HepG2 (cell line): Measurements from ENCODE around the gene ITGA7. TPM values are rescaled to one million over a fixed set of nuclear protein-coding genes. Genes with fewer than 3 reads are reported as not detected.

Experiments used
- AKNA ChIP-seq: sonication (generic); formaldehyde crosslinking; IDR thresholded peaks from 2 replicates; pipeline ENCODE4 v1.4.0; 2020; ENCODE audit warnings: missing genetic modification reagents, borderline replicate concordance
- CEBPG ChIP-seq: IDR thresholded peaks from 2 replicates; pipeline ENCODE4 v1.6.1; 2016
- FOSL2 ChIP-seq: sonication (generic); formaldehyde crosslinking; IDR thresholded peaks from 2 replicates; pipeline ENCODE4 v1.4.0; 2020; ENCODE audit warnings: missing genetic modification reagents
- FOXJ3 ChIP-seq: sonication (generic); formaldehyde crosslinking; IDR thresholded peaks from 2 replicates; pipeline ENCODE4 v1.4.0; 2020; ENCODE audit warnings: missing genetic modification reagents, mild to moderate bottlenecking, borderline replicate concordance
- HBP1 ChIP-seq: IDR thresholded peaks from 2 replicates; pipeline ENCODE4 v1.6.1; 2016; ENCODE audit warnings: low read depth, control low read depth
- KAT2B ChIP-seq: fragments of 150-350 bp; IDR thresholded peaks from 2 replicates; pipeline ENCODE4 v1.6.1; 2014; ENCODE audit warnings: low read depth, low read length, borderline replicate concordance
- MAFF ChIP-seq: IDR thresholded peaks from 2 replicates; pipeline ENCODE4 v1.6.1; 2011; ENCODE audit warnings: low read depth, low read length, improper control_type of control experiment
- MED1 ChIP-seq: sonication (generic); formaldehyde crosslinking; IDR thresholded peaks from 2 replicates; pipeline ENCODE4 v1.4.0; 2020; ENCODE audit warnings: missing genetic modification reagents
- MEIS1 ChIP-seq: sonication (generic); formaldehyde crosslinking; IDR thresholded peaks from 2 replicates; pipeline ENCODE4 v1.9.0; 2021; ENCODE audit warnings: mild to moderate bottlenecking, missing genetic modification reagents, moderate library complexity, borderline replicate concordance
- NFE2L1 ChIP-seq: sonication (generic); formaldehyde crosslinking; IDR thresholded peaks from 2 replicates; pipeline ENCODE4 v1.4.0; 2020; ENCODE audit warnings: missing genetic modification reagents, mild to moderate bottlenecking, borderline replicate concordance
- TAF15 ChIP-seq: fragments of 200-400 bp; formaldehyde crosslinking; IDR thresholded peaks from one replicate; pipeline ENCODE4 v1.6.1; 2018; ENCODE audit warnings: mild to moderate bottlenecking, low read depth, low read length; ENCODE audit not compliant: poor library complexity, severe bottlenecking
- XBP1 ChIP-seq: sonication (generic); formaldehyde crosslinking; IDR thresholded peaks from 2 replicates; pipeline ENCODE4 v1.5.0; 2020; ENCODE audit warnings: missing genetic modification reagents
- ZNF101 ChIP-seq: sonication (generic); formaldehyde crosslinking; IDR thresholded peaks from 2 replicates; pipeline ENCODE4 v1.4.0; 2020; ENCODE audit warnings: mild to moderate bottlenecking, low read depth, missing genetic modification reagents, borderline replicate concordance
- ZNF230 ChIP-seq: sonication (generic); formaldehyde crosslinking; IDR thresholded peaks from 2 replicates; pipeline ENCODE4 v1.4.0; 2020; ENCODE audit warnings: mild to moderate bottlenecking, missing genetic modification reagents
- ZNF44 ChIP-seq: sonication (generic); formaldehyde crosslinking; IDR thresholded peaks from 2 replicates; pipeline ENCODE4 v1.5.1; 2020; ENCODE audit warnings: mild to moderate bottlenecking, missing genetic modification reagents
- ZNF484 ChIP-seq: sonication (generic); formaldehyde crosslinking; IDR thresholded peaks from 2 replicates; pipeline ENCODE4 v1.5.1; 2020; ENCODE audit warnings: mild to moderate bottlenecking, low read depth, missing genetic modification reagents, borderline replicate concordance
- ZNF556 ChIP-seq: sonication (generic); formaldehyde crosslinking; IDR thresholded peaks from 2 replicates; pipeline ENCODE4 v1.4.0; 2020; ENCODE audit warnings: mild to moderate bottlenecking, missing genetic modification reagents, borderline replicate concordance
- polyA plus RNA-seq, 8 experiments: library from polyadenylated mRNA; depleted of rRNA in 3 of 8; stranded (reverse) in 7 of 8; unstranded in 1 of 8; fragments of >200 nt; fragmentation: Illumina TruSeq in 4 of 8; extraction: Trizol in 4 of 8; gene quantifications; 2 replicates each; pipeline versions ENCODE4 v1.2.1 to v1.2.3, GENCODE V29; 2011 to 2016; ENCODE audit warnings: low read depth in 4 of 8, missing spikeins in 1 of 8, mixed read lengths in 1 of 8; ENCODE audit not compliant: insufficient read depth in 1 of 8
- total RNA-seq, 5 experiments: library from RNA; depleted of rRNA; stranded (reverse); fragments of >200 nt; fragmentation: Illumina TruSeq; extraction: Trizol; gene quantifications; 2 replicates each; pipeline ENCODE4 v1.2.3, GENCODE V29; 2016; ENCODE audit warnings: low read depth in 1 of 5
- TF ChIP-seq, protein P1 (sequence below): sonication (generic); formaldehyde crosslinking; IDR thresholded peaks from 2 replicates; pipeline ENCODE4 v1.5.0; 2020; ENCODE audit warnings: mild to moderate bottlenecking, low read depth, missing genetic modification reagents, borderline replicate concordance
- TF ChIP-seq, protein P2 (sequence below): sonication (generic); formaldehyde crosslinking; IDR thresholded peaks from 2 replicates; pipeline ENCODE4 v1.4.0; 2020; ENCODE audit warnings: low read depth, mild to moderate bottlenecking, missing genetic modification reagents
- TF ChIP-seq, protein P3 (sequence below): sonication (generic); formaldehyde crosslinking; IDR thresholded peaks from 2 replicates; pipeline ENCODE4 v1.8.0; 2022; ENCODE audit warnings: mild to moderate bottlenecking, missing genetic modification reagents

Gene ITGA7
- total and polyA plus RNA-seq, 2 of the 13 experiments (the other 11 are each of a cell fraction or from before 2014, with no cell fraction given), result 0.65 to 0.75 TPM

DNA sequence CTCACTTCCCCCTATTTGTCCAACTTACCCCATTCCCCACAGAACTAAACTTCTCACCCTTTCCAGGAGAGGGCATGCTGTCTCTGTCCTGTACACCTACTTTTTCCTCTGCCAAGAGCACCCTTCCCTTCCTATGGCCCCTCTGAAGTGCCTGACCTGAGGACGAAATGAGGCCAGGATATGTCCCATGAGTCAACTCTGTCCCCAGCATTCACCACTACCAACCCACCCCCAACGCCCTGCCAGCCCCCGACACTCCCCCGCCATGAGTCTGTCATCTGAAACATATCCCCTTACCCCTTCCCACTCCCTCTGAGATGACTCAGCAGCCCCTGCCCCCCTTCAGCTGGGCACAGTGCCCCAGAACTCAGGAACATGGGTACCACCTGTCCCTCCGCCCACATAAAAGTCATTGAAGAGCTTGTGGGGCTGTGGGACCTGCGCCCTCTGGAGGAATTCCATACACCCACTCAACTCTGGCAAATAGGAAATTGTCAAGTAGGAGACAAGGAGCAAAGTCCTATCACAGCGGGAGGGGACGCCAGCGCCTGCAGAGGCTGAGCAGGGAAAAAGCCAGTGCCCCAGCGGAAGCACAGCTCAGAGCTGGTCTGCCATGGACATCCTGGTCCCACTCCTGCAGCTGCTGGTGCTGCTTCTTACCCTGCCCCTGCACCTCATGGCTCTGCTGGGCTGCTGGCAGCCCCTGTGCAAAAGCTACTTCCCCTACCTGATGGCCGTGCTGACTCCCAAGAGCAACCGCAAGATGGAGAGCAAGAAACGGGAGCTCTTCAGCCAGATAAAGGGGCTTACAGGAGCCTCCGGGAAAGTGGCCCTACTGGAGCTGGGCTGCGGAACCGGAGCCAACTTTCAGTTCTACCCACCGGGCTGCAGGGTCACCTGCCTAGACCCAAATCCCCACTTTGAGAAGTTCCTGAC, 26.3 kb downstream of the ITGA7 start (continued):
- no peak for TF ChIP-seq ZNF230 (CRISPR knock-in tag)
- TF ChIP-seq ZNF556 (CRISPR knock-in tag), result no peak; the same call in 1 of the 2 replicates
- TF ChIP-seq AKNA (CRISPR knock-in tag), result no peak
- TF ChIP-seq XBP1 (CRISPR knock-in tag), result no peak
- TF ChIP-seq MEIS1 (CRISPR knock-in tag), result no peak
- no peak for TF ChIP-seq ZNF44 (CRISPR knock-in tag)
- no peak for TF ChIP-seq NFE2L1 (CRISPR knock-in tag)
- TF ChIP-seq FOXJ3 (CRISPR knock-in tag), result no peak
- peak; percentile 52 for TF ChIP-seq FOSL2 (CRISPR knock-in tag)
- TF ChIP-seq CEBPG (CRISPR knock-in tag), result peak; percentile 54; the same call in 1 of the 2 replicates
- TF ChIP-seq TAF15, result no peak
- no peak for TF ChIP-seq ZNF484
- no peak for TF ChIP-seq HBP1 (CRISPR knock-in tag)
- TF ChIP-seq MED1, result peak; percentile 85
- TF ChIP-seq KAT2B, result no peak
- TF ChIP-seq, protein P1, sequence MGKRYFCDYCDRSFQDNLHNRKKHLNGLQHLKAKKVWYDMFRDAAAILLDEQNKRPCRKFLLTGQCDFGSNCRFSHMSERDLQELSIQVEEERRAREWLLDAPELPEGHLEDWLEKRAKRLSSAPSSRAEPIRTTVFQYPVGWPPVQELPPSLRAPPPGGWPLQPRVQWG (CRISPR knock-in tag), result no peak
- no peak for TF ChIP-seq ZNF101 (CRISPR knock-in tag)
- TF ChIP-seq MAFF, result 0 out of 2 replicates have a peak, but pooled peaks have one; percentile 2
- TF ChIP-seq, protein P2, sequence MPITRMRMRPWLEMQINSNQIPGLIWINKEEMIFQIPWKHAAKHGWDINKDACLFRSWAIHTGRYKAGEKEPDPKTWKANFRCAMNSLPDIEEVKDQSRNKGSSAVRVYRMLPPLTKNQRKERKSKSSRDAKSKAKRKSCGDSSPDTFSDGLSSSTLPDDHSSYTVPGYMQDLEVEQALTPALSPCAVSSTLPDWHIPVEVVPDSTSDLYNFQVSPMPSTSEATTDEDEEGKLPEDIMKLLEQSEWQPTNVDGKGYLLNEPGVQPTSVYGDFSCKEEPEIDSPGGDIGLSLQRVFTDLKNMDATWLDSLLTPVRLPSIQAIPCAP (CRISPR knock-in tag), result no peak
- TF ChIP-seq, protein P3, sequence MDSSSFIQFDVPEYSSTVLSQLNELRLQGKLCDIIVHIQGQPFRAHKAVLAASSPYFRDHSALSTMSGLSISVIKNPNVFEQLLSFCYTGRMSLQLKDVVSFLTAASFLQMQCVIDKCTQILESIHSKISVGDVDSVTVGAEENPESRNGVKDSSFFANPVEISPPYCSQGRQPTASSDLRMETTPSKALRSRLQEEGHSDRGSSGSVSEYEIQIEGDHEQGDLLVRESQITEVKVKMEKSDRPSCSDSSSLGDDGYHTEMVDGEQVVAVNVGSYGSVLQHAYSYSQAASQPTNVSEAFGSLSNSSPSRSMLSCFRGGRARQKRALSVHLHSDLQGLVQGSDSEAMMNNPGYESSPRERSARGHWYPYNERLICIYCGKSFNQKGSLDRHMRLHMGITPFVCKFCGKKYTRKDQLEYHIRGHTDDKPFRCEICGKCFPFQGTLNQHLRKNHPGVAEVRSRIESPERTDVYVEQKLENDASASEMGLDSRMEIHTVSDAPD (CRISPR knock-in tag), result no peak
